MM.1S (cell line): ENCODE data around the gene CLOCK.

Source experiments
- CTCF ChIP-seq: fragments of 300-600 bp; sonication (generic); IDR thresholded peaks from 2 replicates; pipeline ENCODE4 v1.5.1; 2016; ENCODE audit warnings: antibody characterized with exemption, low read length, mixed read lengths
- EZH2 ChIP-seq: fragments of 300-600 bp; sonication (generic); optimal IDR thresholded peaks from 2 replicates; pipeline ENCODE3; 2017; ENCODE audit warnings: low read depth, mild to moderate bottlenecking, antibody characterized with exemption, low read length, mixed read lengths

- TF ChIP-seq CTCF: no peak
- no peak for TF ChIP-seq EZH2
Observed at GRCh38 chr4:55380576-55380975, 166.1 kb downstream of the CLOCK start.
